Measurements from ENCODE around the gene TRPM5. TPM values are rescaled to one million over a fixed set of nuclear protein-coding genes. Genes with fewer than 3 reads are reported as not detected.

TRPM5 gene
- total and polyA plus RNA-seq, 9 of the 15 experiments (the other 6 are each of a cell fraction or from before 2014, with no cell fraction given): not detected

- Histone ChIP-seq H3K4me3 (no peak overlapping the region), H3K27me3 (ENCODE audit: control insufficient read depth in 2 of 2, insufficient read depth in 2 of 2, low read length in 2 of 2) (peaks cover 23 to 69% of the 10 kb centered on the region in 2 experiments; a peak in 4 of 5 replicates), H3K9me3 (replicated peaks; ENCODE audit: control insufficient read depth, insufficient read depth, low read depth, low read length) (no peaks in the 10 kb centered on the region), H3K36me3 (ENCODE audit: control insufficient read depth, insufficient read depth, low read length) (peaks cover 3% of the 10 kb centered on the region; the same call in 1 of the 3 replicates), H3K4me2 (ENCODE audit: insufficient read depth, low read length) (no peak overlapping the region), H4K20me1 (replicated peaks; ENCODE audit: control insufficient read depth, insufficient read depth, low read length) (peaks cover 3% of the 10 kb centered on the region; the same call in 1 of the 2 replicates), H2AFZ (ENCODE audit: low read depth, low read length) (no peak overlapping the region), H3K27ac (ENCODE audit: extremely low read depth, low read depth, low read length) (no peak overlapping the region), H3K79me2 (ENCODE audit: control insufficient read depth, insufficient read depth, low read length) (no peaks in the 10 kb centered on the region), H3K9ac (ENCODE audit: insufficient read depth in 1 of 2, low read depth in 2 of 2, low read length in 2 of 2) (no peak overlapping the region), H3K9me1 (ENCODE audit: control insufficient read depth, insufficient read depth, low read length) (no peaks in the 10 kb centered on the region), H3K4me1 (replicated peaks in 1 of 2; ENCODE audit: control insufficient read depth in 2 of 2, insufficient read depth in 2 of 2, low read length in 2 of 2) (peaks cover 0 to 75% of the 10 kb centered on the region in 2 experiments; a peak in 2 of 5 replicates)
- TF ChIP-seq SNIP1 (IDR thresholded peaks at IDR 0.05; ENCODE audit: low read depth): no peak
- no peak for TF ChIP-seq KLF13 (tag; IDR thresholded peaks at IDR 0.05; ENCODE audit: borderline replicate concordance, low read depth)
- no peak for TF ChIP-seq HNRNPLL (IDR thresholded peaks at IDR 0.05; ENCODE audit: low read depth, low read length, poor library complexity, severe bottlenecking)
- ChIA-PET CTCF (ENCODE audit: low intra/inter-chr PET ratio) (no interaction called here), POLR2A (interaction anchor here (0.7 to 2.0 kb wide), 2 partner anchors 11 to 95 kb away, joined by 3 to 5 read pairs; no protein-coding TSS in a partner anchor)
- no peak for FAIRE-seq
- no TSS peak for BruUV-seq (replicated peaks)
- in situ Hi-C loops (cut with MboI) (no loop called here), intact Hi-C loops (cut with micrococcal nuclease) (no loop called here)
- ATAC-seq: no peak
- DNase-seq (ENCODE audit: extremely low read depth in 1 of 4, low spot score in 3 of 4): no peak
- 5% methylated on average over 7 of the region's 11 CpGs for WGBS (ENCODE audit: insufficient coverage, low coverage, missing lambda C conversion rate)
These were observed 35.6 kb downstream of the TRPM5 start for GRCh38 chr11:2408671-2409070.

- CTCF ChIA-PET (ENCODE audit: low intra/inter-chr PET ratio): no interaction called here
- Histone ChIP-seq H3K4me3 (no peak overlapping the region), H3K27me3 (ENCODE audit: control insufficient read depth in 2 of 2, insufficient read depth in 2 of 2, low read length in 2 of 2) (peaks cover 21 to 54% of the 10 kb centered on the region in 2 experiments; a peak in 4 of 5 replicates), H4K20me1 (replicated peaks; ENCODE audit: control insufficient read depth, insufficient read depth, low read length) (peaks cover 3% of the 10 kb centered on the region; the same call in 1 of the 2 replicates), H3K27ac (ENCODE audit: extremely low read depth, low read depth, low read length) (no peak overlapping the region), H2AFZ (ENCODE audit: low read depth, low read length) (no peak overlapping the region), H3K9me1 (ENCODE audit: control insufficient read depth, insufficient read depth, low read length) (no peaks in the 10 kb centered on the region), H3K4me2 (ENCODE audit: insufficient read depth, low read length) (no peak overlapping the region), H3K4me1 (replicated peaks in 1 of 2; ENCODE audit: control insufficient read depth in 2 of 2, insufficient read depth in 2 of 2, low read length in 2 of 2) (peaks cover 0 to 77% of the 10 kb centered on the region in 2 experiments; a peak in 2 of 5 replicates), H3K9me3 (replicated peaks; ENCODE audit: control insufficient read depth, insufficient read depth, low read depth, low read length) (no peaks in the 10 kb centered on the region), H3K9ac (ENCODE audit: insufficient read depth in 1 of 2, low read depth in 2 of 2, low read length in 2 of 2) (no peak overlapping the region), H3K36me3 (ENCODE audit: control insufficient read depth, insufficient read depth, low read length) (peaks cover 20% of the 10 kb centered on the region; the same call in 1 of the 3 replicates), H3K79me2 (ENCODE audit: control insufficient read depth, insufficient read depth, low read length) (peaks cover 6% of the 10 kb centered on the region; the same call in 2 of the 3 replicates)
- DNase-seq (ENCODE audit: extremely low read depth in 1 of 4, low spot score in 3 of 4) (no peak), ATAC-seq (no peak), FAIRE-seq (no peak)
- POLR2A ChIA-PET: no interaction called here
- in situ Hi-C loops (cut with MboI) (no loop called here), intact Hi-C loops (cut with micrococcal nuclease) (no loop called here)
- 5% methylated on average over 17 of the region's 24 CpGs for WGBS (ENCODE audit: insufficient coverage, low coverage, missing lambda C conversion rate)
- no TSS peak for BruUV-seq (replicated peaks)
- TF ChIP-seq SRSF1 (IDR thresholded peaks at IDR 0.05; ENCODE audit: low read depth, low read length): no peak
- no peak for TF ChIP-seq ZNF583 (CRISPR knock-in tag; IDR thresholded peaks at IDR 0.05)
- TF ChIP-seq ZNF263 (CRISPR knock-in tag; IDR thresholded peaks at IDR 0.05; ENCODE audit: borderline replicate concordance): peak; percentile 79
These were observed 37.4 kb downstream of the TRPM5 start for GRCh38 chr11:2406878-2407410.

All from K562 (cell line).